Hepatocyte (in vitro differentiated cells): Measurements from ENCODE around the gene OR2W1. TPM values are rescaled to one million over a fixed set of nuclear protein-coding genes. Genes with fewer than 3 reads are reported as not detected.

Experiments used
- DNase-seq: peaks from one replicate; pipeline ENCODE4 v3.0.0-alpha.2; 2016; ENCODE audit warnings: low spot score
- H2AFZ ChIP-seq: fragments of 200-600 bp; sonication (generic); 2 replicates; pipeline ENCODE4 v1.6.0; 2016; ENCODE audit warnings: antibody characterized with exemption, mild to moderate bottlenecking
- H3K27ac ChIP-seq: fragments of 200-600 bp; sonication (generic); 2 replicates; pipeline ENCODE4 v1.5.1; 2016; ENCODE audit warnings: mild to moderate bottlenecking
- H3K27me3 ChIP-seq: fragments of 200-600 bp; sonication (generic); 2 replicates; pipeline ENCODE4 v1.6.1; 2016
- H3K36me3 ChIP-seq: fragments of 200-600 bp; sonication (generic); replicated peaks from 2 replicates; pipeline ENCODE4 v1.5.1; 2016; ENCODE audit warnings: low read depth; ENCODE audit not compliant: insufficient read depth
- H3K4me1 ChIP-seq: fragments of 200-600 bp; sonication (generic); 2 replicates; pipeline ENCODE4 v1.5.1; 2016; ENCODE audit warnings: mild to moderate bottlenecking, moderate library complexity; ENCODE audit not compliant: insufficient read depth
- H3K4me2 ChIP-seq: fragments of 200-600 bp; sonication (generic); 2 replicates; pipeline ENCODE4 v1.6.0; 2016
- H3K4me3 ChIP-seq: fragments of 200-600 bp; sonication (generic); 2 replicates; pipeline ENCODE4 v1.5.1; 2016; ENCODE audit warnings: mild to moderate bottlenecking
- H3K79me2 ChIP-seq: fragments of 200-600 bp; sonication (generic); 2 replicates; pipeline ENCODE4 v1.6.0; 2017; ENCODE audit warnings: mild to moderate bottlenecking
- H3K9me2 ChIP-seq: fragments of 200-600 bp; sonication (generic); replicated peaks from 2 replicates; pipeline ENCODE4 v1.6.0; 2017; ENCODE audit warnings: mild to moderate bottlenecking; ENCODE audit not compliant: insufficient read depth
- H3K9me3 ChIP-seq: fragments of 200-600 bp; sonication (generic); 2 replicates; pipeline ENCODE4 v1.5.1; 2016; ENCODE audit warnings: low read depth, mild to moderate bottlenecking
- H4K20me1 ChIP-seq: fragments of 200-600 bp; sonication (generic); 2 replicates; pipeline ENCODE4 v1.6.0; 2016; ENCODE audit warnings: mild to moderate bottlenecking; ENCODE audit not compliant: insufficient read depth, poor library complexity, severe bottlenecking
- EZH2 ChIP-seq: fragments of 200-600 bp; sonication (generic); IDR thresholded peaks from 2 replicates; pipeline ENCODE4 v1.6.1; 2016; ENCODE audit warnings: antibody characterized with exemption, mild to moderate bottlenecking, borderline replicate concordance
- EZH2phosphoT487 ChIP-seq: fragments of 200-600 bp; sonication (generic); IDR thresholded peaks from one replicate; pipeline ENCODE4 v1.6.1; 2018; ENCODE audit warnings: antibody characterized with exemption, mild to moderate bottlenecking, low read depth, moderate library complexity; ENCODE audit not compliant: unreplicated experiment, severe bottlenecking
- WGBS: methylation state at CpG from one replicate; pipeline ENCODE4 v1.1.6; 2016; ENCODE audit warnings: low lambda C conversion rate; ENCODE audit errors: missing lambda C conversion rate; 5-methylcytosine and 5-hydroxymethylcytosine counted together
- polyA plus RNA-seq: library from polyadenylated mRNA; unstranded; fragments of >200 nt; fragmentation: Nextera tagmentation; extraction: Ambion mirVana; gene quantifications from 2 replicates; pipeline ENCODE4 v1.2.1, GENCODE V29; 2016
- total RNA-seq: library from RNA; depleted of rRNA; stranded (reverse); fragments of >200 nt; gene quantifications from 2 replicates; pipeline ENCODE4 v1.2.3, GENCODE V29; 2014
- TF ChIP-seq, protein P1 (sequence below): fragments of 200-600 bp; sonication (generic); IDR thresholded peaks from 2 replicates; pipeline ENCODE4 v1.5.1; 2016; ENCODE audit warnings: antibody characterized with exemption, mild to moderate bottlenecking; ENCODE audit not compliant: poor library complexity

The OR2W1 gene
- total and polyA plus RNA-seq, 2 experiments from 2014 or later = not detected

DNA sequence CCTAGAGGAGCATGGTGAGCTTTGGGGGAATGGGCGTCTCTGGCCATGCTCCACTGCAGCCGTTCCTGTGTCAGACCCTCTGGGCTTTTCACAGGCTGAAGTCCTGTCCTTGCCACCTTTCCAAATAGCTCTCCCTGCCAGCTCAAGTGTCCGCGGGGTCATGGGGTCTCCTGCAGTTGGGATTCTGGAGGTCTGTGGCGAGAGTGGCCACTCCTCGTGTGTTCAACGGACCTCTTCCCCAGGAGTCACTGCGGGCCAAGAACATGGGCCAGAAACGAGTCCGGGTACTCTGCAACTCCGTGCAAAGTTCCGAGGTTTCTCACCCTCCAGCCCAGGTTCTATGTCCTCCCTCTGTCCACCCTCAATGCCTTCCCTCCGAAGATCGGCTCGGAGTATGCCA, 37.5 kb upstream of the OR2W1 start:
- Histone ChIP-seq H3K4me2 (no peak overlapping the region), H3K27me3 (no peaks in the 10 kb centered on the region), H2AFZ (no peak overlapping the region), H3K36me3 (no peaks in the 10 kb centered on the region), H3K79me2 (no peaks in the 10 kb centered on the region), H3K4me1 (no peaks in the 10 kb centered on the region), H3K4me3 (no peak overlapping the region), H3K9me2 (no peaks in the 10 kb centered on the region), H4K20me1 (no peaks in the 10 kb centered on the region), H3K9me3 (no peaks in the 10 kb centered on the region), H3K27ac (no peak overlapping the region)
- DNase-seq = no peak
- no peak for TF ChIP-seq EZH2phosphoT487
- TF ChIP-seq, protein P1, sequence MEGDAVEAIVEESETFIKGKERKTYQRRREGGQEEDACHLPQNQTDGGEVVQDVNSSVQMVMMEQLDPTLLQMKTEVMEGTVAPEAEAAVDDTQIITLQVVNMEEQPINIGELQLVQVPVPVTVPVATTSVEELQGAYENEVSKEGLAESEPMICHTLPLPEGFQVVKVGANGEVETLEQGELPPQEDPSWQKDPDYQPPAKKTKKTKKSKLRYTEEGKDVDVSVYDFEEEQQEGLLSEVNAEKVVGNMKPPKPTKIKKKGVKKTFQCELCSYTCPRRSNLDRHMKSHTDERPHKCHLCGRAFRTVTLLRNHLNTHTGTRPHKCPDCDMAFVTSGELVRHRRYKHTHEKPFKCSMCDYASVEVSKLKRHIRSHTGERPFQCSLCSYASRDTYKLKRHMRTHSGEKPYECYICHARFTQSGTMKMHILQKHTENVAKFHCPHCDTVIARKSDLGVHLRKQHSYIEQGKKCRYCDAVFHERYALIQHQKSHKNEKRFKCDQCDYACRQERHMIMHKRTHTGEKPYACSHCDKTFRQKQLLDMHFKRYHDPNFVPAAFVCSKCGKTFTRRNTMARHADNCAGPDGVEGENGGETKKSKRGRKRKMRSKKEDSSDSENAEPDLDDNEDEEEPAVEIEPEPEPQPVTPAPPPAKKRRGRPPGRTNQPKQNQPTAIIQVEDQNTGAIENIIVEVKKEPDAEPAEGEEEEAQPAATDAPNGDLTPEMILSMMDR = no peak
- no peak for TF ChIP-seq EZH2
- WGBS = 95% methylated on average over 15 of the region's 15 CpGs

GRCh38 chr6:29081312-29081711, 36.3 kb upstream of the OR2W1 start:
- H3K27me3 ChIP-seq = no peaks in the 10 kb centered on the region
- no peaks in the 10 kb centered on the region for H3K79me2 ChIP-seq
- TF ChIP-seq, protein P1 = no peak
- TF ChIP-seq EZH2 (no peak), EZH2phosphoT487 (no peak)
- no peak overlapping the region for H2AFZ ChIP-seq
- no peaks in the 10 kb centered on the region for H3K4me1 ChIP-seq
- DNase-seq = no peak
- H3K36me3 ChIP-seq = no peaks in the 10 kb centered on the region
- H4K20me1 ChIP-seq = no peaks in the 10 kb centered on the region
- H3K9me2 ChIP-seq = no peaks in the 10 kb centered on the region
- no peak overlapping the region for H3K27ac ChIP-seq
- H3K4me3 ChIP-seq = no peak overlapping the region
- H3K4me2 ChIP-seq = no peak overlapping the region
- no peaks in the 10 kb centered on the region for H3K9me3 ChIP-seq

DNA sequence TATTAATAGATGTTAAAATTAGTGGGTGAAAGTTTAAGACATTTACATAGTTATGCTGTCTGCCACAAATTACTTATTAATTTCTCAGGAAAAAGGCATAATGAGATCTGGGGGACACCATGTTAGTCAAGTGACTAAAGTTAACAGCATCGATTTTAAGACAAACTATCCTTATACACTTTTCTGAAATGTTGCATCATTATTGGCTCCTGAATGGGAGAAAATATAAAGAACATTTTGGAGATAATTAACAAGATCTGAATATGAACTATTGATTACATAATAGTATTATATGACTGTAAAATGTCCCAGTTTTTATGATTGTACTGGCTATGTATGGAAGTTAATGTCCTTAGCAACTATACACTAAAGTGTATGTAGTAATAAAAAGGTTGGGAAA, 34.2 kb upstream of the OR2W1 start:
- TF ChIP-seq EZH2 = no peak
- TF ChIP-seq, protein P1 = no peak
- TF ChIP-seq EZH2phosphoT487 = no peak
- DNase-seq = no peak
- no peak overlapping the region for H2AFZ ChIP-seq
- H3K9me2 ChIP-seq = no peaks in the 10 kb centered on the region
- no peaks in the 10 kb centered on the region for H4K20me1 ChIP-seq
- no peaks in the 10 kb centered on the region for H3K36me3 ChIP-seq
- whole genome bisulfite sequencing = 96% methylated on average over 1 of the region's 1 CpG
- H3K4me3 ChIP-seq = no peak overlapping the region
- H3K27me3 ChIP-seq = no peaks in the 10 kb centered on the region
- no peak overlapping the region for H3K27ac ChIP-seq
- no peaks in the 10 kb centered on the region for H3K79me2 ChIP-seq
- no peaks in the 10 kb centered on the region for H3K9me3 ChIP-seq
- H3K4me2 ChIP-seq = no peak overlapping the region
- no peaks in the 10 kb centered on the region for H3K4me1 ChIP-seq
